K562 (cell line): Measurements from ENCODE around the gene IL27RA. TPM values are rescaled to one million over a fixed set of nuclear protein-coding genes. Genes with fewer than 3 reads are reported as not detected.
A peak's percentile ranks its signal among the peaks of the same experiment; 100 is the strongest.

Source experiments
- ATF1 ChIP-seq, 2 experiments: fragments of 450-650 bp in 1 of 2; IDR thresholded peaks; 2 replicates each; pipeline ENCODE4 v1.6.1; 2016; ENCODE audit warnings: missing compliant biosample characterization in 1 of 2, missing genetic modification characterization in 1 of 2
- CBX8 ChIP-seq: fragments of 200-600 bp; sonication (generic); IDR thresholded peaks from 2 replicates; pipeline ENCODE4 v1.6.1; 2012; ENCODE audit warnings: borderline replicate concordance, mixed run types, low read depth, mild to moderate bottlenecking, moderate library complexity, mixed read lengths, low read length, control low read depth, inconsistent platforms; ENCODE audit not compliant: poor library complexity, severe bottlenecking; ENCODE audit errors: extremely low read depth
- CSDE1 ChIP-seq, 2 experiments: fragments of 450-650 bp; IDR thresholded peaks; 2 replicates each; pipeline ENCODE4 v1.6.1; 2016; ENCODE audit warnings: mild to moderate bottlenecking in 1 of 2
- ETS2 ChIP-seq: IDR thresholded peaks from 2 replicates; pipeline ENCODE4 v1.6.1; 2016; ENCODE audit warnings: borderline replicate concordance, missing genetic modification characterization, mild to moderate bottlenecking, moderate library complexity, missing compliant biosample characterization; ENCODE audit not compliant: poor library complexity, severe bottlenecking
- HDAC6 ChIP-seq: IDR thresholded peaks from 2 replicates; pipeline ENCODE4 v1.6.1; 2012; ENCODE audit warnings: low read depth, mild to moderate bottlenecking, control low read depth, inconsistent platforms, low read length, moderate library complexity
- HNRNPLL ChIP-seq: fragments of 200-400 bp; formaldehyde crosslinking; IDR thresholded peaks from 2 replicates; pipeline ENCODE4 v1.6.1; 2017; ENCODE audit warnings: low read length, low read depth, mild to moderate bottlenecking; ENCODE audit not compliant: poor library complexity, severe bottlenecking
- IFI16 ChIP-seq: fragments of 250-450 bp; sonication (Bioruptor Pico); IDR thresholded peaks from 2 replicates; pipeline ENCODE4 v2.1.2; 2022; ENCODE audit warnings: mild to moderate bottlenecking, inconsistent platforms
- MXI1 ChIP-seq: IDR thresholded peaks from 2 replicates; pipeline ENCODE4 v1.6.1; 2011; ENCODE audit warnings: low read depth, mild to moderate bottlenecking, improper control_type of control experiment, low read length
- NBN ChIP-seq: fragments of 450-650 bp; IDR thresholded peaks from 2 replicates; pipeline ENCODE4 v1.6.1; 2016; ENCODE audit warnings: low read depth, mild to moderate bottlenecking
- PHF20 ChIP-seq: fragments of 450-650 bp; IDR thresholded peaks from 2 replicates; pipeline ENCODE4 v1.6.1; 2018; ENCODE audit not compliant: partially characterized antibody
- PHF8 ChIP-seq: fragments of 200-600 bp; sonication (generic); IDR thresholded peaks from 2 replicates; pipeline ENCODE4 v1.6.1; 2012; ENCODE audit warnings: mixed run types, mild to moderate bottlenecking, inconsistent platforms, low read length, moderate library complexity, borderline replicate concordance
- PML ChIP-seq: IDR thresholded peaks from 2 replicates; pipeline ENCODE4 v1.6.1; 2012; ENCODE audit warnings: low read length, inconsistent platforms
- SNRNP70 ChIP-seq: fragments of 200-400 bp; formaldehyde crosslinking; optimal IDR thresholded peaks from 2 replicates; pipeline ENCODE3; 2017; ENCODE audit warnings: low read depth, low read length
- STAG1 ChIP-seq: sonication (generic); formaldehyde crosslinking; IDR thresholded peaks from 2 replicates; pipeline ENCODE4 v1.5.0; 2020; ENCODE audit warnings: missing genetic modification reagents, borderline replicate concordance
- TEAD2 ChIP-seq: fragments of 450-650 bp; IDR thresholded peaks from 2 replicates; pipeline ENCODE4 v1.6.1; 2016; ENCODE audit warnings: missing genetic modification characterization, control low read depth, missing compliant biosample characterization
- ZNF436 ChIP-seq: fragments of 250-450, 450-650 bp; sonication (Bioruptor Pico); formaldehyde crosslinking; IDR thresholded peaks from 2 replicates; pipeline ENCODE4 v1.7.0; 2020; ENCODE audit warnings: mild to moderate bottlenecking
- ZNF584 ChIP-seq: fragments of 200-800 bp; sonication (Bioruptor generic); IDR thresholded peaks from 2 replicates; pipeline ENCODE4 v1.6.1; 2016; ENCODE audit warnings: low read depth, mild to moderate bottlenecking, missing genetic modification characterization, missing compliant biosample characterization
- polyA plus RNA-seq, 8 experiments: library from polyadenylated mRNA; depleted of rRNA in 4 of 8; stranded (reverse) in 5 of 8; unstranded in 3 of 8; fragments of >200 nt; fragmentation: Nextera tagmentation in 2 of 8; fragmentation: Illumina TruSeq in 1 of 8; extraction: Ambion mirVana in 2 of 8; extraction: Trizol in 1 of 8; gene quantifications; 2 replicates each; pipeline versions ENCODE4 v1.2.1 to v1.2.3, GENCODE V29; 2011 to 2014; ENCODE audit warnings: inconsistent platforms in 1 of 8, missing spikeins in 1 of 8
- total RNA-seq, 7 experiments: library from RNA; depleted of rRNA in 6 of 7; stranded (reverse); fragments of >200 nt in 6 of 7; fragmentation: Illumina TruSeq in 2 of 7; extraction: Trizol in 2 of 7; gene quantifications; 2 replicates each; pipeline versions ENCODE4 v1.2.1 to v1.2.3, GENCODE V29; 2011 to 2021; ENCODE audit warnings: low replicate concordance in 1 of 7
- TF ChIP-seq, protein P1 (sequence below), 2 experiments: fragments of 200-800 bp in 1 of 2; sonication (Bioruptor generic) in 1 of 2; sonication (generic) in 1 of 2; formaldehyde crosslinking in 1 of 2; IDR thresholded peaks in 1 of 2; conservative IDR thresholded peaks in 1 of 2; 2 replicates each; pipeline versions ENCODE4 v1.5.0 to v1.6.1; 2016 to 2020; ENCODE audit warnings: missing compliant biosample characterization in 1 of 2, missing genetic modification characterization in 1 of 2, missing genetic modification reagents in 1 of 2
- TF ChIP-seq, protein P2 (sequence below), 2 experiments: IDR thresholded peaks in 1 of 2; conservative IDR thresholded peaks in 1 of 2; 2 replicates each; pipeline ENCODE4 v1.6.1; 2016; ENCODE audit warnings: low read depth in 2 of 2, mild to moderate bottlenecking in 1 of 2, missing compliant biosample characterization in 1 of 2, missing genetic modification characterization in 1 of 2, moderate library complexity in 1 of 2
- TF ChIP-seq, protein P3 (sequence below): sonication (generic); IDR thresholded peaks from 2 replicates; pipeline ENCODE4 v1.6.1; 2016
- TF ChIP-seq, protein P4 (sequence below): fragments of 250-450 bp; sonication (Bioruptor Pico); IDR thresholded peaks from 2 replicates; pipeline ENCODE4 v1.8.0; 2021; ENCODE audit warnings: moderate library complexity, mild to moderate bottlenecking, inconsistent platforms

The IL27RA gene
- total and polyA plus RNA-seq, 9 of the 15 experiments (the other 6 are each of a cell fraction or from before 2014, with no cell fraction given): 1.9 to 15.9 (median 12.0) TPM

DNA sequence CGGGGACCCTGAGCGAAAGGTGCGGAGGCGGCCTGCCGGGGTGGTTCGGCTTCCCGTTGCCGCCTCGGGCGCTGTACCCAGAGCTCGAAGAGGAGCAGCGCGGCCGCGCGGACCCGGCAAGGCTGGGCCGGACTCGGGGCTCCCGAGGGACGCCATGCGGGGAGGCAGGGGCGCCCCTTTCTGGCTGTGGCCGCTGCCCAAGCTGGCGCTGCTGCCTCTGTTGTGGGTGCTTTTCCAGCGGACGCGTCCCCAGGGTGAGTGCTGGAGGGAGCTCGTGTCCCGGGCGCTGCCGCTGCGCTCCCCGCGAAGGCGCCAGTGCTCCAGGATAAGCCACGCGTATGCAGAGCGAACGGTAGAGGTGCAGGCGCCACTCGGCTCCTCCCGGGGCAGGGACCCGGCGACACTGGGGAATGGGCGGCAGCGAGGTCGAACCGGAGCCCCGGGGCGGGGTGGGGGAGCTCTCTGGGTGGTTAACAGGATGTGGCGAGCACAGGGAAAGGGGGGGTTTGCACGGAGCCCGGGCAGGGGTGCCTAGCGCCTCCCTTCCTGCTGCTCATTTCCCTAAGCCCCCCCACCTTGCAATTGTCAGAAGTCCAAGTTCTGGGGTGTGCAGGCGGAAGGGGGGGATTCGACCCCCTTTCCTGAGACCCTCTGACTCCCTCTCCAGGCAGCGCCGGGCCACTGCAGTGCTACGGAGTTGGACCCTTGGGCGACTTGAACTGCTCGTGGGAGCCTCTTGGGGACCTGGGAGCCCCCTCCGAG lies at the start of gene IL27RA (continued):
- TF ChIP-seq, protein P1, sequence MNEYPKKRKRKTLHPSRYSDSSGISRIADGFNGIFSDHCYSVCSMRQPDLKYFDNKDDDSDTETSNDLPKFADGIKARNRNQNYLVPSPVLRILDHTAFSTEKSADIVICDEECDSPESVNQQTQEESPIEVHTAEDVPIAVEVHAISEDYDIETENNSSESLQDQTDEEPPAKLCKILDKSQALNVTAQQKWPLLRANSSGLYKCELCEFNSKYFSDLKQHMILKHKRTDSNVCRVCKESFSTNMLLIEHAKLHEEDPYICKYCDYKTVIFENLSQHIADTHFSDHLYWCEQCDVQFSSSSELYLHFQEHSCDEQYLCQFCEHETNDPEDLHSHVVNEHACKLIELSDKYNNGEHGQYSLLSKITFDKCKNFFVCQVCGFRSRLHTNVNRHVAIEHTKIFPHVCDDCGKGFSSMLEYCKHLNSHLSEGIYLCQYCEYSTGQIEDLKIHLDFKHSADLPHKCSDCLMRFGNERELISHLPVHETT (CRISPR knock-in tag; conservative IDR thresholded peaks at IDR 0.05 in 1 of 2, IDR thresholded peaks at IDR 0.05 in 1 of 2): no peak
- TF ChIP-seq ETS2 (no peak), NBN (no peak), IFI16 (no peak), ATF1 (CRISPR knock-in tag; IDR thresholded peaks at IDR 0.05) (no peak), ATF1 (tag; IDR thresholded peaks at IDR 0.05) (peak; percentile 41; the same call in 1 of the 2 replicates), SNRNP70 (no peak), CSDE1 (IDR thresholded peaks at IDR 0.05) (no peak), PHF8 (peak; percentile 85), STAG1 (CRISPR knock-in tag) (peak; percentile 31; the same call in 1 of the 2 replicates), TEAD2 (tag) (no peak), PML (0 out of 2 replicates have a peak, but pooled peaks have one; percentile 39), HNRNPLL (peak; percentile 42), ZNF436 (CRISPR knock-in tag) (no peak), ZNF584 (CRISPR knock-in tag) (no peak), HDAC6 (no peak), MXI1 (no peak), PHF20 (peak; percentile 56), CBX8 (no peak)
- TF ChIP-seq, protein P2, sequence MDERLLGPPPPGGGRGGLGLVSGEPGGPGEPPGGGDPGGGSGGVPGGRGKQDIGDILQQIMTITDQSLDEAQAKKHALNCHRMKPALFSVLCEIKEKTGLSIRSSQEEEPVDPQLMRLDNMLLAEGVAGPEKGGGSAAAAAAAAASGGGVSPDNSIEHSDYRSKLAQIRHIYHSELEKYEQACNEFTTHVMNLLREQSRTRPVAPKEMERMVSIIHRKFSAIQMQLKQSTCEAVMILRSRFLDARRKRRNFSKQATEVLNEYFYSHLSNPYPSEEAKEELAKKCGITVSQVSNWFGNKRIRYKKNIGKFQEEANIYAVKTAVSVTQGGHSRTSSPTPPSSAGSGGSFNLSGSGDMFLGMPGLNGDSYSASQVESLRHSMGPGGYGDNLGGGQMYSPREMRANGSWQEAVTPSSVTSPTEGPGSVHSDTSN (CRISPR knock-in tag; IDR thresholded peaks at IDR 0.05; ENCODE audit: low read depth): no peak
- TF ChIP-seq, protein P2 (tag; conservative IDR thresholded peaks at IDR 0.05; ENCODE audit: low read depth): no peak
- TF ChIP-seq, protein P3, sequence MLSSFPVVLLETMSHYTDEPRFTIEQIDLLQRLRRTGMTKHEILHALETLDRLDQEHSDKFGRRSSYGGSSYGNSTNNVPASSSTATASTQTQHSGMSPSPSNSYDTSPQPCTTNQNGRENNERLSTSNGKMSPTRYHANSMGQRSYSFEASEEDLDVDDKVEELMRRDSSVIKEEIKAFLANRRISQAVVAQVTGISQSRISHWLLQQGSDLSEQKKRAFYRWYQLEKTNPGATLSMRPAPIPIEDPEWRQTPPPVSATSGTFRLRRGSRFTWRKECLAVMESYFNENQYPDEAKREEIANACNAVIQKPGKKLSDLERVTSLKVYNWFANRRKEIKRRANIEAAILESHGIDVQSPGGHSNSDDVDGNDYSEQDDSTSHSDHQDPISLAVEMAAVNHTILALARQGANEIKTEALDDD: no peak
- TF ChIP-seq, protein P4, sequence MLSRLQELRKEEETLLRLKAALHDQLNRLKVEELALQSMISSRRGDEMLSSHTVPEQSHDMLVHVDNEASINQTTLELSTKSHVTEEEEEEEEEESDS: no peak
